CD4-positive, alpha-beta memory T cell (primary cell): Measurements from ENCODE around the gene THSD4. TPM values are rescaled to one million over a fixed set of nuclear protein-coding genes. Genes with fewer than 3 reads are reported as not detected.

ENCODE experiments used
- CTCF ChIA-PET: fragments of 350-600 bp; sonication (Branson Sonifier 250); formaldehyde crosslinking; loops from one replicate; lab custom pipeline; 2021; ENCODE audit warnings: inconsistent platforms; ENCODE audit not compliant: partially characterized antibody; lab: Charles Lee
- POLR2A ChIA-PET: fragments of 350-600 bp; sonication (Branson Sonifier 250); formaldehyde crosslinking; loops from one replicate; lab custom pipeline; 2021; ENCODE audit not compliant: partially characterized antibody; lab: Charles Lee
- DNase-seq, 5 donors: peaks; one replicate each; pipeline versions ENCODE4 v3.0.0 to v3.0.0-alpha.2; 2020 to 2022; ENCODE audit warnings: mixed read lengths in 1 of 5
- H3K27ac ChIP-seq: one replicate; pipeline ENCODE4 v1.7.0; 2013; ENCODE audit warnings: low read depth, low read length
- H3K27me3 ChIP-seq: 2 replicates; pipeline ENCODE4 v1.7.0; 2013; ENCODE audit warnings: mild to moderate bottlenecking, low read length, moderate library complexity; ENCODE audit not compliant: insufficient read depth
- H3K36me3 ChIP-seq: 2 replicates; pipeline ENCODE4 v1.7.0; 2013; ENCODE audit warnings: mild to moderate bottlenecking, low read length, moderate library complexity; ENCODE audit not compliant: insufficient read depth
- H3K4me1 ChIP-seq: 2 replicates; pipeline ENCODE4 v1.7.0; 2013; ENCODE audit warnings: mild to moderate bottlenecking, low read length, moderate library complexity; ENCODE audit not compliant: insufficient read depth
- H3K4me3 ChIP-seq, 2 donors: one replicate each; pipeline ENCODE4 v1.7.0; 2013; ENCODE audit warnings: low read length in 2 of 2, mild to moderate bottlenecking in 1 of 2
- H3K9me3 ChIP-seq, 2 donors: one replicate each; pipeline ENCODE4 v1.7.0; 2013; ENCODE audit warnings: low read length in 2 of 2, control low read depth in 1 of 2; ENCODE audit not compliant: control insufficient read depth in 1 of 2
- H3K27ac Mint-ChIP-seq, 7 donors: one replicate each; pipeline ENCODE4 v1.8.0; 2020 to 2021; ENCODE audit warnings: mixed read lengths in 7 of 7, mild to moderate bottlenecking in 6 of 7, inconsistent platforms in 3 of 7, moderate library complexity in 3 of 7
- H3K27me3 Mint-ChIP-seq, 2 donors: one replicate each; pipeline ENCODE4 v1.8.0; 2020 to 2021; ENCODE audit warnings: mixed read lengths in 2 of 2
- H3K36me3 Mint-ChIP-seq, 2 donors: one replicate each; pipeline ENCODE4 v1.8.0; 2020 to 2021; ENCODE audit warnings: mixed read lengths in 2 of 2, inconsistent platforms in 1 of 2, mild to moderate bottlenecking in 1 of 2
- H3K4me1 Mint-ChIP-seq, 4 donors: one replicate each; pipeline ENCODE4 v1.8.0; 2020 to 2021; ENCODE audit warnings: mixed read lengths in 4 of 4, mild to moderate bottlenecking in 1 of 4
- H3K4me3 Mint-ChIP-seq, 8 donors: one replicate each; pipeline ENCODE4 v1.8.0; 2020 to 2021; ENCODE audit warnings: mixed read lengths in 8 of 8, mild to moderate bottlenecking in 7 of 8, moderate library complexity in 6 of 8, inconsistent platforms in 3 of 8
- H3K9me3 Mint-ChIP-seq, 8 donors: one replicate each; pipeline ENCODE4 v1.8.0; 2020 to 2021; ENCODE audit warnings: mixed read lengths in 8 of 8, mild to moderate bottlenecking in 5 of 8, inconsistent platforms in 3 of 8, moderate library complexity in 1 of 8
- intact Hi-C: fragments of 100-400 bp; cut with micrococcal nuclease; formaldehyde crosslinking; loops from one replicate; pipeline ENCODE4 v1.15.1; 2023
- polyA plus RNA-seq, 2 donors: library from polyadenylated mRNA; unstranded; fragments of 300-500 nt; fragmentation: Illumina TruSeq; gene quantifications; one replicate each; pipeline ENCODE4 v1.2.3, GENCODE V29; 2021
- total RNA-seq, 2 experiments: library from RNA; stranded (reverse); gene quantifications; one replicate each; pipeline ENCODE4 v1.2.3, GENCODE V29; 2021

The THSD4 gene
- total and polyA plus RNA-seq, 4 experiments from 2014 or later: not detected

DNA sequence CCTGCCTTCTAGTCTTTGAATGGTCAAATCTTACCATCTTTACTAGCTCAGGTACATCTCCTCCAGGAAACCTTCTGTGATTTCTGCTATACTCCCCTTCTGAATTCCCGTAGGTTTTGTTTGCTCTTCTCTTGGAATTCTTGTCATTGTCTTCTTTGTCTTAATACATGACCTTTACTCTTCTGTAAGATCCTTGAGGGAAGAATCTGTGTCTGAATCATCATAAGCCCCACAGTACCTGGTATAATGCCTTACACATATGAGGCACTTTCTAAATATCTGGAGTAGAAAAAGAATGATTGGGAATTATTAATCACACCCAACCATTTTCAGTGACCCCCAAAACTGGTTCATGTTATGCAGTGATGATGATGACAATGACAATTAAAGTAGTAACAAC, 485.0 kb downstream of the THSD4 start:
- H3K27ac ChIP-seq: no peak overlapping the region
- H3K27me3 Mint-ChIP-seq: peaks cover 7 to 20% of the 10 kb centered on the region in 2 donors
- H3K36me3 ChIP-seq: no peaks in the 10 kb centered on the region
- CTCF ChIA-PET: no interaction called here
- H3K4me1 Mint-ChIP-seq: peaks cover 0 to 1% (median 0%) of the 10 kb centered on the region in 4 donors
- no peaks in the 10 kb centered on the region for H3K36me3 Mint-ChIP-seq
- H3K4me1 ChIP-seq: no peaks in the 10 kb centered on the region
- no peak overlapping the region for H3K27ac Mint-ChIP-seq
- H3K4me3 ChIP-seq: no peak overlapping the region
- intact Hi-C loops: no loop called here
- POLR2A ChIA-PET: no interaction called here
- no peak overlapping the region for H3K4me3 Mint-ChIP-seq
- no peaks in the 10 kb centered on the region for H3K9me3 ChIP-seq
- H3K27me3 ChIP-seq: no peaks in the 10 kb centered on the region
- H3K9me3 Mint-ChIP-seq: peaks cover 0 to 11% (median 5%) of the 10 kb centered on the region in 8 donors
- DNase-seq: no peak

DNA sequence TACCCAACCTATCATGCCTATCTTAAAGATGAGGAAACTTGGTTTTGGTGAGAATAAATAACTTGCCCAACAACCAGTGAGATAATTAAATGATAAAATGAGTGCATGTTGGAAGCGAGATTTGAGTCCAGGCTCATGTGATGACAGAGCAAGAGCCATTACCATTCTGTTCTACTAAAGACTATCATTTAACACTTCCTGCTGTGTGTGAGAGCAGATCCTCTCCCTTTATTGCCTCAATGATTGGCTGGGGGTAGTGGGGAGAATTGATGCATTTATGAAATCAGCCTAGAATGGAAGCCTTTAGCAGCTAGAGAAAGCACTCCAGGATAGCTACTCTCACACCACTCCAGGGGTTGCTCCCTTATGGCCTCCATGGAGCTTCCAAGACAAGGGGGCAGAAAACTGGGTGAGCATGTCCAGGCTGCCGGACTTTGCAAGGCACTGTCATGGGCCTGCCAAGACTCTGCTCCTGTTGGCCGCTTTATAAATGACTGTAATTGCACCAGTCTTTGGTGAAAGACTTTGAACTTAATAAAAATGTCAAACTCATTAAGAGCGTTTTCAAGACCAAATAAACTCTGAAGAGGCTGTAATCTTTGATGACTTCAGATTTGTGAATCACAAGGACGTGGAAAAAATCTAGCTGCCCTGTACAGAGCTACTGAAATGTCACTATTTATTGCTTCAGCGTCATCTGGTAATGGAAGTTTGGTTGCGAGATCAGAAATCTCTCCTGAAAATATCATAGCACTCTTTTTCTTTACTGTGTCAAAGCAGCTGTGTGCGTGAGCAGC, 486.0 kb downstream of the THSD4 start:
- no peaks in the 10 kb centered on the region for H3K36me3 ChIP-seq
- no peaks in the 10 kb centered on the region for H3K27me3 ChIP-seq
- H3K27ac ChIP-seq: no peak overlapping the region
- peaks cover 0 to 13% (median 5%) of the 10 kb centered on the region in 8 donors for H3K9me3 Mint-ChIP-seq
- no peaks in the 10 kb centered on the region for H3K4me1 ChIP-seq
- intact Hi-C loops: no loop called here
- no peaks in the 10 kb centered on the region for H3K9me3 ChIP-seq
- H3K4me3 ChIP-seq: no peak overlapping the region
- ChIA-PET POLR2A (no interaction called here), CTCF (no interaction called here)
- peaks cover 12 to 21% of the 10 kb centered on the region in 2 donors for H3K27me3 Mint-ChIP-seq
- no peaks in the 10 kb centered on the region for H3K36me3 Mint-ChIP-seq
- peaks cover 0 to 1% (median 0%) of the 10 kb centered on the region in 4 donors for H3K4me1 Mint-ChIP-seq
- no peak overlapping the region for H3K27ac Mint-ChIP-seq
- DNase-seq: no peak
- H3K4me3 Mint-ChIP-seq: no peak overlapping the region

DNA sequence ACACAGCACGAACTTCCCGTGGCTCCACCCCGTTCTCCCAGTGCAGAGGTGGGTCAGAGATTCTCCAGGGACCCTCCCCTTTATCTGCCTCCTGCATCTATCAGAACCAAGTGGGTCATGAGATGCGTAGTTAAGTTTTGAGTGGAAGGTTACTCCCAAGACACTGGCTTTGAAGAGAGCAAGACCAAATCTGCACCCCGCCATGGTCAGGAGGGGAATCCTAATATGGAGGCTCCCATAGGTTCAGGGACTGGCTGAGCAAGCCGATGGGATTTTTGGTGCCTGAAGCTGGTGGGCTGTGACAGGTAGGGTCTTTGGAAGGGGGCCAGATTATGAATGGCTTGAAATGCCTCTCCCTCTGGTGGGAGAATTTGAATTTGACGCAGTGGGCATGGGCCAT, 488.1 kb downstream of the THSD4 start:
- no peaks in the 10 kb centered on the region for H3K4me1 ChIP-seq

DNA sequence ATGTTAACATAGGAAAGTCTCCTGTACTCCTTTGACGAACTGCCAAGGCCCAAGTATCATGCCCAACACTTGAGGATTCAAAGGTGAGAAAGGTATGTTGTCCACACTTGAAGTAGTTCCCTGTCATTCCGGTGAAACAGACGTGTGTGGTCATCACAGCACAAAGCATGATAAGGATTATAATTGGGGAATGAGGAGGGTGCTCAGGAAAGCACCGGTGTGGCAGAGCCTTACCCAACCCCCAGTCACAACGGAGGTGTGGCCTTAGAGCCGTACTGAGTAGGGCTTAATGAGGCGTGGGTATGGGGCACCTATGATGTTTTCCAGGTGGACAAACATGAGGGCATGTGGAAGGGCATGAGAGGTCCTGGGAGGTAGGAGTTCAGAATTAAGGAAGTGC, 492.1 kb downstream of the THSD4 start:
- no peak for DNase-seq
- Histone ChIP-seq H3K27ac (no peak overlapping the region), H3K36me3 (no peaks in the 10 kb centered on the region), H3K4me1 (no peaks in the 10 kb centered on the region), H3K9me3 (no peaks in the 10 kb centered on the region), H3K4me3 (no peak overlapping the region), H3K27me3 (no peaks in the 10 kb centered on the region)
- Mint-ChIP-seq H3K36me3 (no peaks in the 10 kb centered on the region), H3K27me3 (peaks cover 12 to 24% of the 10 kb centered on the region in 2 donors), H3K9me3 (peaks cover 0 to 13% (median 5%) of the 10 kb centered on the region in 8 donors), H3K4me3 (no peak overlapping the region), H3K27ac (no peak overlapping the region), H3K4me1 (no peaks in the 10 kb centered on the region)
- POLR2A ChIA-PET: no interaction called here
- CTCF ChIA-PET: interaction anchor here (1.0 kb wide), 1 partner anchor 137 kb away, joined by 3 read pairs; no protein-coding TSS in a partner anchor
- intact Hi-C loops: no loop called here

More for the DNA sequence above, 488.1 kb downstream of the THSD4 start:
- Mint-ChIP-seq H3K4me3 (no peak overlapping the region), H3K4me1 (peaks cover 0 to 1% (median 0%) of the 10 kb centered on the region in 4 donors), H3K27ac (no peak overlapping the region), H3K27me3 (peaks cover 12 to 27% of the 10 kb centered on the region in 2 donors), H3K36me3 (no peaks in the 10 kb centered on the region), H3K9me3 (peaks cover 0 to 13% (median 5%) of the 10 kb centered on the region in 8 donors)
- Histone ChIP-seq H3K9me3 (no peaks in the 10 kb centered on the region), H3K27ac (no peak overlapping the region), H3K27me3 (no peaks in the 10 kb centered on the region), H3K4me3 (no peak overlapping the region), H3K36me3 (no peaks in the 10 kb centered on the region)
- POLR2A ChIA-PET: no interaction called here
- intact Hi-C loops: no loop called here
- CTCF ChIA-PET: no interaction called here
- no peak for DNase-seq

DNA sequence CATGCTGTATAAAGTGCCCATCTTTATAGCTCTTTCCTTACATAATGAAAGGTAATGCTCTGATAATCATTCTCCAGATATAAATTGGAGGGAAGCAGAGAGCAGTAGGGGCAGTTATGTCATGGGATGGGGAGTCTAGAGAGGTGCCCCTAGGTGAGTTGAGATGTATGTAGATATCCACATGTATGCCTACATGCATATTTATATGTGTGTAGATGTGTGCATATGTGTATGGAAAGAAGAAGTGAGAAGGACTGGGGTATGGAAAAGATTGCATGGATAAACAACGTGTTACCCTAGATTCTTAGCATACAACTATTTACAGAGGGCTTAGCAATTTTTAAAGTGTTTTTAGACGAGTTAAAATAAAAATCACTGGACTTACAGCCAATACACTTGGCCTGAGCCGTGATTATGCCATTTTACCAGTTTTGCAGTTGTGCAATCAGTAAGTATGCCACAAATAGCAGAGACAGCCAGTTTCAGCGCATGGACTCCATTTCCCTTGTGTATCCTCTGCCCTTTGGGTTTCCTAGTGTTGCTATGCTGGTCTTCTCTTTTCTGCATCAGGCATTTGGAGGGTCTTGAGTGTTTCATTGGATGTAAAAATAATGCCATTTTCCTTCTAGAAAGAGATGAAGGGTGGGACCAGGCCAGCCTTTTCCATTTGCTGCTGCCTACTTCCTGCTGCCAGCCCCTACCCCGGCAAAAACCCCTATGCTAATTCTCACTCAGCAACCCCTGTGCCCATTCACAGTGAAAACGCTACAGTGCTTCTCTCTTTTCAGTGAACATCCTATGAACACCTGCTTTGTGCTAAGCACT, 495.7 kb downstream of the THSD4 start:
- Mint-ChIP-seq H3K9me3 (no peaks in the 10 kb centered on the region), H3K36me3 (no peaks in the 10 kb centered on the region), H3K4me1 (no peaks in the 10 kb centered on the region), H3K27me3 (peaks cover 7 to 14% of the 10 kb centered on the region in 2 donors), H3K27ac (no peak overlapping the region), H3K4me3 (no peak overlapping the region)
- Histone ChIP-seq H3K27ac (no peak overlapping the region), H3K27me3 (no peaks in the 10 kb centered on the region), H3K4me1 (no peaks in the 10 kb centered on the region), H3K9me3 (no peaks in the 10 kb centered on the region), H3K4me3 (no peak overlapping the region), H3K36me3 (no peaks in the 10 kb centered on the region)
- DNase-seq: no peak
- ChIA-PET POLR2A (no interaction called here), CTCF (no interaction called here)
- intact Hi-C loops: no loop called here

DNA sequence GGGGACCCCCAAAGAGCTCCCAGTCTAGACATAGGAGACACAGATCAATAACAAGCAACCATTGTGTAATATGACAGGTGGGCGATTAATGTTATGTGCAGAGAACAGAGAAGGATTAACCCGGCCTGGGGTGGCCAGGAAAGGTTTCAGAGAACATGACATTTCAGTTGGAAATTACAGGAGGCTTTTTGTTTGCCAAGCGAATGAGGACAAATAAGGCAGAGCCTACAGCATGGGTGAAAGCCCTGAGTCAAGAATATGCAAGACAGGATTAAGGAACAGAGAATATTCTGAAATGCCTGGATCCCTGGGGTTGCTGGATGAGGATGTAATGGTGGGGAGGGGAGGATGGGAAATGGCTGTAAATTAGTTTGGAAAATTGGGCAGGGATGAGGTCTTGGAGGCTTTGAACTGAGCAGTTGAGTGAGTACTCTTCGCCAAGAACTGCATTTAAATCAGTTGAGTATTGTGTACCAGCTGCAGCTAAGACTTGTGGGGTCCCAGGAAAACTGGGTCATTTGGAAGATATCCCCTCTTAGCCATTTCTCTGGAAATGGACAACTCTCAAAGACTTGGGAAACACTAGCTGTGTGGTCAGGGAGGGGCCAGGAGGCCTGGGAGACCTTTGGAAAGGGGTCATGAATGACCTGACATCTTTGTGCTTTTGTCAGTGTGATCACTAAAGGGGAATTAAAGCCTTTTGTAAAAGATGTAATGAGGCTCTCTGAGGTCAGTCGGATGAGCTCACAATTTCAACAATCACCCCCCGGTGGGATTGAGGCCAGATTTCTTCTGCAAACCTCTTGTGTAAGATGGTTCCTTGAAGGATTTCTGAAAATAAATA, 496.5 kb downstream of the THSD4 start:
- peaks cover 7 to 18% of the 10 kb centered on the region in 2 donors for H3K27me3 Mint-ChIP-seq

DNA sequence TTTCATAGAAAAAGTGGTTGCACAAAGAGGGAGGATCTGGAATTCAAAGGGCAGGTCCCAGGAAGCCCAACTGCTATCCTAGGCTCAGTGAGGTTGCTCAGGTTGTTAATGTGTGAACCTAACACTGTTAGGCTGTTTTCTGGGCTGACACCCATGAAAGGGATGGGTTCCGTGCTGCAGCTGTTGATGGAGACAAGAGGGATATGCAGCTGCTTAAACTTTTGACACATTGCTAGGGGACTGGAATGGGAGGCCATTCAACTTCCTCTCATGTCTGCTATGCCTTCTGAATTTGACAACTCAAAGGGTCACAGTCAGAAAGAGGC, 497.1 kb downstream of the THSD4 start:
- intact Hi-C loops: no loop called here
- H3K9me3 ChIP-seq: no peaks in the 10 kb centered on the region
- ChIA-PET POLR2A (no interaction called here), CTCF (no interaction called here)
- Mint-ChIP-seq H3K9me3 (no peaks in the 10 kb centered on the region), H3K4me3 (no peak overlapping the region), H3K27ac (no peak overlapping the region), H3K27me3 (peaks cover 7 to 13% of the 10 kb centered on the region in 2 donors), H3K4me1 (no peaks in the 10 kb centered on the region), H3K36me3 (no peaks in the 10 kb centered on the region)
- no peaks in the 10 kb centered on the region for H3K27me3 ChIP-seq
- H3K27ac ChIP-seq: no peak overlapping the region
- no peaks in the 10 kb centered on the region for H3K36me3 ChIP-seq
- no peak overlapping the region for H3K4me3 ChIP-seq
- H3K4me1 ChIP-seq: no peaks in the 10 kb centered on the region
- DNase-seq: no peak

More for the DNA sequence above, 496.5 kb downstream of the THSD4 start:
- POLR2A ChIA-PET: no interaction called here
- DNase-seq: no peak
- Histone ChIP-seq H3K4me1 (no peaks in the 10 kb centered on the region), H3K9me3 (no peaks in the 10 kb centered on the region), H3K27ac (no peak overlapping the region), H3K4me3 (no peak overlapping the region), H3K36me3 (no peaks in the 10 kb centered on the region), H3K27me3 (no peaks in the 10 kb centered on the region)
- H3K4me3 Mint-ChIP-seq: no peak overlapping the region
- H3K4me1 Mint-ChIP-seq: no peaks in the 10 kb centered on the region
- intact Hi-C loops: no loop called here
- no peak overlapping the region for H3K27ac Mint-ChIP-seq
- CTCF ChIA-PET: no interaction called here
- no peaks in the 10 kb centered on the region for H3K36me3 Mint-ChIP-seq
- H3K9me3 Mint-ChIP-seq: no peaks in the 10 kb centered on the region
